ENCODE results near the gene LGR5.

LGR5 gene, protein sequence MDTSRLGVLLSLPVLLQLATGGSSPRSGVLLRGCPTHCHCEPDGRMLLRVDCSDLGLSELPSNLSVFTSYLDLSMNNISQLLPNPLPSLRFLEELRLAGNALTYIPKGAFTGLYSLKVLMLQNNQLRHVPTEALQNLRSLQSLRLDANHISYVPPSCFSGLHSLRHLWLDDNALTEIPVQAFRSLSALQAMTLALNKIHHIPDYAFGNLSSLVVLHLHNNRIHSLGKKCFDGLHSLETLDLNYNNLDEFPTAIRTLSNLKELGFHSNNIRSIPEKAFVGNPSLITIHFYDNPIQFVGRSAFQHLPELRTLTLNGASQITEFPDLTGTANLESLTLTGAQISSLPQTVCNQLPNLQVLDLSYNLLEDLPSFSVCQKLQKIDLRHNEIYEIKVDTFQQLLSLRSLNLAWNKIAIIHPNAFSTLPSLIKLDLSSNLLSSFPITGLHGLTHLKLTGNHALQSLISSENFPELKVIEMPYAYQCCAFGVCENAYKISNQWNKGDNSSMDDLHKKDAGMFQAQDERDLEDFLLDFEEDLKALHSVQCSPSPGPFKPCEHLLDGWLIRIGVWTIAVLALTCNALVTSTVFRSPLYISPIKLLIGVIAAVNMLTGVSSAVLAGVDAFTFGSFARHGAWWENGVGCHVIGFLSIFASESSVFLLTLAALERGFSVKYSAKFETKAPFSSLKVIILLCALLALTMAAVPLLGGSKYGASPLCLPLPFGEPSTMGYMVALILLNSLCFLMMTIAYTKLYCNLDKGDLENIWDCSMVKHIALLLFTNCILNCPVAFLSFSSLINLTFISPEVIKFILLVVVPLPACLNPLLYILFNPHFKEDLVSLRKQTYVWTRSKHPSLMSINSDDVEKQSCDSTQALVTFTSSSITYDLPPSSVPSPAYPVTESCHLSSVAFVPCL

DNA sequence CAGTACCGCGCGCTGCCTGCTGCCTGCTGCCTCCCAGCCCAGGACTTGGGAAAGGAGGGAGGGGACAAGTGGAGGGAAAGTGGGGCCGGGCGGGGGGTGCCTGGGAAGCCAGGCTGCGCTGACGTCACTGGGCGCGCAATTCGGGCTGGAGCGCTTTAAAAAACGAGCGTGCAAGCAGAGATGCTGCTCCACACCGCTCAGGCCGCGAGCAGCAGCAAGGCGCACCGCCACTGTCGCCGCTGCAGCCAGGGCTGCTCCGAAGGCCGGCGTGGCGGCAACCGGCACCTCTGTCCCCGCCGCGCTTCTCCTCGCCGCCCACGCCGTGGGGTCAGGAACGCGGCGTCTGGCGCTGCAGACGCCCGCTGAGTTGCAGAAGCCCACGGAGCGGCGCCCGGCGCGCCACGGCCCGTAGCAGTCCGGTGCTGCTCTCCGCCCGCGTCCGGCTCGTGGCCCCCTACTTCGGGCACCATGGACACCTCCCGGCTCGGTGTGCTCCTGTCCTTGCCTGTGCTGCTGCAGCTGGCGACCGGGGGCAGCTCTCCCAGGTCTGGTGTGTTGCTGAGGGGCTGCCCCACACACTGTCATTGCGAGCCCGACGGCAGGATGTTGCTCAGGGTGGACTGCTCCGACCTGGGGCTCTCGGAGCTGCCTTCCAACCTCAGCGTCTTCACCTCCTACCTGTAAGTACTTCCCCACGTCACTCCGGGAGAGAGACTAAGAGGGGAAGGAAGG, at the start of gene LGR5:
Gene LGR5 (plus strand): TSS at position 186 of the 732 bp plus-strand sequence. CDS start 283 bp downstream, at position 469.
- no peaks in the 10 kb centered on the region for H3K4me1 ChIP-seq (ENCODE audit: insufficient read depth, low read length)
- no peaks in the 10 kb centered on the region; the same call in 1 of the 2 replicates for H3K9me3 ChIP-seq (ENCODE audit: control insufficient read depth, insufficient read depth, low read length)
- H3K36me3 ChIP-seq (ENCODE audit: insufficient read depth, low read length): no peaks in the 10 kb centered on the region
- peak within 1 kb of the TSS; percentile 57; the same call in 1 of the 2 replicates for H3K9ac ChIP-seq (ENCODE audit: low read depth, low read length)

DNA sequence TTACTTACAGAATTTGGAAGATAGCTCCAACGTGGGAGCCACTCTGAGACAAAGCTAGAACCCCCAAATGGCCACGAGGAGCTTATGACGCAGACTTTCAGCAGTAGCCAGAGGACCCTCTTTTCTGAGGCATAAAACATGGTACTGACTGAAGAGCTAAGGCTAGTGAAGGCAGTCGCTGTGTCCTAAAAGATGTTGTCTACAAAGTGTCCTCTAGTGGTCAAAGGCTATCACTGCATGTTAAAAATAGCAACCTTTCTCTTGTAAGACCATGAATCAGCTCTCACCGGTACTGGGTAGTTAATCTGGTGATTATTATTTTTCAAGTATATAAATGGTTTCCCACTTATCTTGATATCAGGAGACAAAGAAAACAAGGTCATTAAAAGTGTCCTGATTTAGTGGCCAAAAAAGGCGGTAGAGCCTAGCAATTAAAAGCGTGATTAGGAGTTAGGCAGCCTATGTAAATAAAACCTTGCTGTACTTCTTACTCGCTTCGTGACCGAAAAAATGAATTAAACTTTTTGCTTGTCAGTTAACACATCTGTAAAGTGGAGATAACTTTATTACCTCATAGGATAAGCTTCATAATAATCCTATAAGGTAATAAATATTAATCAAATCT, 47.0 kb upstream of the LGR5 start:
- Histone ChIP-seq H3K36me3 (ENCODE audit: insufficient read depth, low read length) (no peaks in the 10 kb centered on the region), H3K9me3 (ENCODE audit: control insufficient read depth, insufficient read depth, low read length) (no peaks in the 10 kb centered on the region), H3K4me1 (ENCODE audit: insufficient read depth, low read length) (no peaks in the 10 kb centered on the region; the same call in 1 of the 2 replicates), H3K9ac (ENCODE audit: low read depth, low read length) (no peak overlapping the region)

DNA sequence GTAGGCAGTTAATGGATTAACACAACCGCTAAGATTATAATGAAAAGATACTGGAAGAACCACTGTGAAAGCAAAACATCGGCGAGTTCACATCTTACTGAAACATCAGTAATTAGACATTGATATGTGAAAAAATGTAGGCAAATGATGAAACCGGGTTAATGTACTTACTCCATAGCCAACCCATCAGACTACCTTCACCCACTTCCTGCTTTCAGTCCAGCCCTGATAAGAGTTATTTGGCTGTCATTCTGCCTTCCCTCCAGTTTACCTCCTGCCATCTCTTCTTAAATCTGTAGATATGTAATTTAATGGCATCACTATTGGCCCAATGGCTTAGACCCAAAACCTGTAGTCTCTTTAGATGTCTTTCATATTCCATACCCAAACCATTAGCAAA, 46.0 kb upstream of the LGR5 start:
- H3K9me3 ChIP-seq (ENCODE audit: control insufficient read depth, insufficient read depth, low read length): no peaks in the 10 kb centered on the region
- no peak overlapping the region for H3K9ac ChIP-seq (ENCODE audit: low read depth, low read length)
- H3K36me3 ChIP-seq (ENCODE audit: insufficient read depth, low read length): no peaks in the 10 kb centered on the region
- H3K4me1 ChIP-seq (ENCODE audit: insufficient read depth, low read length): no peaks in the 10 kb centered on the region; the same call in 1 of the 2 replicates

DNA sequence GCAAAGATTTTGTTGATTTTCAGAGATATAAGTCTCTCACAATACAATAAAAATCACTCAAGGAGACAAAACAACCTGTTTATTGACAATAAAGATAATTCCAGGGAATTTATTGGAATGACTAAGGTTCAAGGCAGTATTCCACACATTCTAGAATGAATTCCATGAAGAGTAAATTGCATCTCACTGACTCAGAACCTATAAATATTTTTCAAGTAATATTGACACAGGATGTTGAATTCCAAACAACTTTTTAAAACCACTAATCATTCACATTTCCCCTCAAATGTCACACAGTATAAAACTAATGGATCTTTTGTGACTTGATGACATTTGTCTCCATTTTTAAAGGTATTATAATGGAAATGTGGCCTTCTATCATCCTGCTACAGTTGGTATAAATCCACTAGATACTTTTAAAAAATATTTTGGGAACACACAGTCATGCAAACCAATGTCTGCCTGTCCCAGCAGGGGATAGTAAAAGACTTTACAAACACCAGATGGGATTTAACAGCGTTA, 42.1 kb upstream of the LGR5 start:
- Histone ChIP-seq H3K9ac (ENCODE audit: low read depth, low read length) (no peak overlapping the region), H3K4me1 (ENCODE audit: insufficient read depth, low read length) (no peaks in the 10 kb centered on the region; the same call in 1 of the 2 replicates), H3K9me3 (ENCODE audit: control insufficient read depth, insufficient read depth, low read length) (no peaks in the 10 kb centered on the region), H3K36me3 (ENCODE audit: insufficient read depth, low read length) (no peaks in the 10 kb centered on the region)

DNA sequence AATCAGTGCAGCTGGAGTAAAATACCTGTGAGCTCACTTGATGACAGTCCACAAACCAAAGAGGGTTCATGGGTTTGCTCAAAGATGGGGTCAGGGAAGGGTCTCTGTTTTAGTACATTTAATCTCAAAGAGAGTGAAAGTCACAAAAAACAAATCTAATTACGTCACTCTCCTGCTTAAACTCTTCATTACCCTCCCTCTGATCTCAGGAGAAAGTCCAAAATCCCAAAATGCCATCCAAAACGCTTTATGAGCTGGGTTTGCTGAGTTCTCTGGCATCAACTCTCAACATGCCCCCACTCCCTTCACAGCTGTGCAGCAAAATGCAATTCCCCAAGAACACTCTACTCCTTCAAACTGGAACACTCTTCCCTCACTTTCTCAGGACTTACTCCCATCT, 40.4 kb upstream of the LGR5 start:
- Histone ChIP-seq H3K9me3 (ENCODE audit: control insufficient read depth, insufficient read depth, low read length) (no peaks in the 10 kb centered on the region), H3K9ac (ENCODE audit: low read depth, low read length) (no peak overlapping the region), H3K4me1 (ENCODE audit: insufficient read depth, low read length) (no peaks in the 10 kb centered on the region; the same call in 1 of the 2 replicates), H3K36me3 (ENCODE audit: insufficient read depth, low read length) (no peaks in the 10 kb centered on the region)

DNA sequence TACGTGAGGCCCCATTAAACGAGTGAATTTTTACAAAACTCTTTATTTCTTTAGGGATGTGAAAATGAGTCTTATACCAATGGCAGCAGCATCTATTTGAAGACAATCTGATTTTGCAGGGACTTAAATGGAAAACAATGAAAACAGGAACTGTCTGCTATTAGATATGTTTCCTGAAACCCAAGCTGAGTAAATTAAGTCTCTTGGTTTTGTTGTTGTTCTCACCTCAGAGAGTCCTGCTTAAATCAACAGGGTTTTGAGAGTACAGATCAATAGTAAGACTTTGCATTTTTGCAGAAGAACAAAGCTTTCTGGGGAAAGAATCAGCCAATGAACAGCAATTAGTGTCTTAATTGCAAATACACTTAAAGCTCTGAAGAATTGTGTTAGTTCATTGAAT, 39.1 kb upstream of the LGR5 start:
- Histone ChIP-seq H3K36me3 (ENCODE audit: insufficient read depth, low read length) (no peaks in the 10 kb centered on the region), H3K9me3 (ENCODE audit: control insufficient read depth, insufficient read depth, low read length) (no peaks in the 10 kb centered on the region), H3K9ac (ENCODE audit: low read depth, low read length) (no peak overlapping the region), H3K4me1 (ENCODE audit: insufficient read depth, low read length) (no peaks in the 10 kb centered on the region; the same call in 1 of the 2 replicates)

DNA sequence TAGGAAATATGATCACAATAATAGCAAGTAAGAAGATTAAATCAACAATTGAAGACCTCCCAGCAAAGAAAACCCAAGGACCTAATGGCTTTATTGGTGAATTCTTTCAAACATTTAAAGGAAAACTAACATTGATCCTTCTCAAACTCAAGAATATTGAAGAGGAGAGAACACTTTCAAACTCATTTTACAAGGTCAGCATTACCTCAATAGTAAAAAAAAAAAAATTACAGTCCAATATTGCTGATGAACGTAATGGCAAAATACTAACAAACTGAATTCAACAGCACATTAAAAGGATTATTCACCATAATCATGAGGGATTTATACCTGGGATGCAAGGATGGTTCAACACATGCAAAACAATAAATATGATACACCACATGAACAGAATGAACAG, 33.7 kb upstream of the LGR5 start:
- no peaks in the 10 kb centered on the region for H3K9me3 ChIP-seq (ENCODE audit: control insufficient read depth, insufficient read depth, low read length)
- no peaks in the 10 kb centered on the region for H3K4me1 ChIP-seq (ENCODE audit: insufficient read depth, low read length)
- H3K9ac ChIP-seq (ENCODE audit: low read depth, low read length): no peak overlapping the region
- H3K36me3 ChIP-seq (ENCODE audit: insufficient read depth, low read length): no peaks in the 10 kb centered on the region

DNA sequence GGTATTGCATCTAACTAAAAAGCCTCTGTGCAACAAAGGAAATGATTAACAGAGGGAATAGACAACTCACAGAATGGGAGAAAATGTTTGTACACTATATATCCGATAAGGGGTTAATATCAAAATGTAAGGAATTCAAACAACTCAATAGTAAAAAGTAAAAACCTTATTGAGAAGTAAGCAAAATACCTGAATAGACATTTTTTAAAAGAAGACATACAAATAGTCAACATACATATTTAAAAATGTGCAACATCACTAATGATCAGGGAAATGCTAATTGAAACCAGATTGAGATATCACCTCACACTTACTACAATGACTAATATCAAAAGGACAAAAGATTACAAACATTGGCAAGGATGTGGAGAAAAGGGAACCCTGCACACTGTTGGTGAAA, 31.9 kb upstream of the LGR5 start:
- H3K9me3 ChIP-seq (ENCODE audit: control insufficient read depth, insufficient read depth, low read length): no peaks in the 10 kb centered on the region
- H3K36me3 ChIP-seq (ENCODE audit: insufficient read depth, low read length): no peaks in the 10 kb centered on the region
- no peak overlapping the region for H3K9ac ChIP-seq (ENCODE audit: low read depth, low read length)
- no peaks in the 10 kb centered on the region for H3K4me1 ChIP-seq (ENCODE audit: insufficient read depth, low read length)

DNA sequence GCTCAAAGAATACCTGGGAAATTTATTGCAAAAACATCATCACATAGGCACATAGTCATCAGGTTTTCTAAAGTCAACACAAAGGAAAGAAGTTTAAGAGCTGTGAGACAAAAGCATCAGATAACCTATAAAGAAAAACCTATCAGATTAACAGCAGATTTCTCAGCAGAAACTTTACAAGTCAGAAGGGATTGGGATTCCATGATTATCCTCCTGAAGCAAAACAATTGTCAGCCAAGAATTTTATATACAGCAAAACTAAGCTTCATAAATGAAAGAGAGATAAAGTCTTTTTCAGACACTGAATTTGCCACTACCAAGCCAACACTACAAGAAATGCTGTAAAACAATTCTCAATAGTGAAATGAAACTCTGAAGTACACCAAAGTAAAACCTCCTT, 28.8 kb upstream of the LGR5 start:
- no peaks in the 10 kb centered on the region for H3K9me3 ChIP-seq (ENCODE audit: control insufficient read depth, insufficient read depth, low read length)
- H3K9ac ChIP-seq (ENCODE audit: low read depth, low read length): no peak overlapping the region
- no peaks in the 10 kb centered on the region for H3K36me3 ChIP-seq (ENCODE audit: insufficient read depth, low read length)
- H3K4me1 ChIP-seq (ENCODE audit: insufficient read depth, low read length): no peaks in the 10 kb centered on the region

DNA sequence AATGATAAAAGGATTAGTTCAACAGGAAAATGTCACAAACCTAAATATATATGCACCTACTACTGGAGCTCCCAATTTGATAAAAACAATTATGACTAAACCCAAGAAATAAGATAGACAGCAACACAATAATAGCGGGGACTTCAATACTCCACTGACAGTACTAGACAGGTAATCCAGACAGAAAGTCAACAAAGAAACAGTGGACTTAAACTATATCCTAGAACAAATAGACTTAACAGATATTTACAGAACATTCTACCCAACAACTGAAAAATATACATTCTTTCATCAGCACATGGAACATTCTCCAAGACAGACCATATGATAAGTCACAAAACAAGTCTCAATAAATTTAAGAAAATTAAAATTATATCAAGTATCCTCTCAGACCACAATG, 28.0 kb upstream of the LGR5 start:
- Histone ChIP-seq H3K4me1 (ENCODE audit: insufficient read depth, low read length) (no peaks in the 10 kb centered on the region), H3K9ac (ENCODE audit: low read depth, low read length) (no peak overlapping the region), H3K36me3 (ENCODE audit: insufficient read depth, low read length) (no peaks in the 10 kb centered on the region), H3K9me3 (ENCODE audit: control insufficient read depth, insufficient read depth, low read length) (no peaks in the 10 kb centered on the region)

DNA sequence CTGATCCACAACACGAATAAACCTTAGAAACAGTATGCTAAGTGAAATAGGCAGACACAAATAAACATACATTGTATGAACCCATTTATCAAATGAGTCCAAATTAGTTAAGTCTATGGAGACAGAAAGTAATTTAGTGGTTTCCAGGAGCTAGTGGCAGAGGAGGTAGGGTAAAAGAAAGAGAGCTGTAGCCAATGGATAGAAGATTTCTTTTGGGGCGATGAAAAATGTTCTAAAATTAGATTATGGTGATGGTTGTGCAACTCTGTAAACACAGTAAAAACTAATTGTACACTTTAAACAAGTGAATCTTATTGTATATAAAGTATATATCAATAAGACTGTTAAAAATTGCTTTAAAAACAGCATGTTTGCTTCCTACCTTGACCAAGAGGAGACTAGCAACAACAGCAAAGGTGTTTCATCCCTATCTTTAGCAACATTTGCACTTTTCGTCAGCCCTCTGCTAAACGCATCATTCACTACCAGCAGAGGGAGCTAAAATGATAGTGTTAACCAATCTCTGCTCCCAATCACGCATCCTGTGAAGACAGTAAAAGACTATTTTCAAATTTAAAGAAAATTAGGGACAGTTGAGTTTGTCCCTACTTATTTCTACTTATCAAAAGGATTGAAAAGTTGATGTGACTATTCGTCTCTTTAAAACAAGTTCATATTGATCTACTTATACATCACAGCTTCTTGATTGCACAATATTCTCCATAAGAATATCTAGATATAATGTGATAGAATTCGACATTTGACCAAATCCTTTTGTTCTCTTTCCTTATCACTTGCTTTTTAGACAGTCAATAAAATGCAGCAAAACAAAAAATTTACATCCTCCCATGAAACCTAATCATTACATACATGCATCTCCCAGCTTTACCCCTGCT, 24.0 kb upstream of the LGR5 start:
- Histone ChIP-seq H3K36me3 (ENCODE audit: insufficient read depth, low read length) (no peaks in the 10 kb centered on the region), H3K4me1 (ENCODE audit: insufficient read depth, low read length) (no peaks in the 10 kb centered on the region), H3K9me3 (ENCODE audit: control insufficient read depth, insufficient read depth, low read length) (no peaks in the 10 kb centered on the region), H3K9ac (ENCODE audit: low read depth, low read length) (no peak overlapping the region)

DNA sequence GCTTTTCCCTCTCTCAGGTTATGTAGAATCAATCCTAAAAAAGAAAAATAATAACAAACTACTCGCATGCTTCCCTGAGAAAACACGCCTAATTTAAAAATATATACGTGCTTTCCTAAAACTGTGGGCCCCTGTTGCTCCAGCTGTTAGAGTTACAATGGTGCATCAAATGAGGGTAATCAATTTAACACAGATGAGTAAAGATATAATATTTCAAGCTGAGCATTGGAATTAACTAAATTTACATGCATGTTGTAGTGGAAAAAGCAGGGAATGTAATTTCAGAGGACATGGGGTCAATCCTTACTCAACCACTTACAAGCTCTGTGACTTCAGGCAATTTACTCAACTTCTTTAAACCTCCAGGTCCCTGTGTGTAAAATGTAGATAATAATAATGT, 22.4 kb upstream of the LGR5 start:
- no peaks in the 10 kb centered on the region for H3K36me3 ChIP-seq (ENCODE audit: insufficient read depth, low read length)
- no peaks in the 10 kb centered on the region for H3K9me3 ChIP-seq (ENCODE audit: control insufficient read depth, insufficient read depth, low read length)
- no peaks in the 10 kb centered on the region for H3K4me1 ChIP-seq (ENCODE audit: insufficient read depth, low read length)
- H3K9ac ChIP-seq (ENCODE audit: low read depth, low read length): no peak overlapping the region

DNA sequence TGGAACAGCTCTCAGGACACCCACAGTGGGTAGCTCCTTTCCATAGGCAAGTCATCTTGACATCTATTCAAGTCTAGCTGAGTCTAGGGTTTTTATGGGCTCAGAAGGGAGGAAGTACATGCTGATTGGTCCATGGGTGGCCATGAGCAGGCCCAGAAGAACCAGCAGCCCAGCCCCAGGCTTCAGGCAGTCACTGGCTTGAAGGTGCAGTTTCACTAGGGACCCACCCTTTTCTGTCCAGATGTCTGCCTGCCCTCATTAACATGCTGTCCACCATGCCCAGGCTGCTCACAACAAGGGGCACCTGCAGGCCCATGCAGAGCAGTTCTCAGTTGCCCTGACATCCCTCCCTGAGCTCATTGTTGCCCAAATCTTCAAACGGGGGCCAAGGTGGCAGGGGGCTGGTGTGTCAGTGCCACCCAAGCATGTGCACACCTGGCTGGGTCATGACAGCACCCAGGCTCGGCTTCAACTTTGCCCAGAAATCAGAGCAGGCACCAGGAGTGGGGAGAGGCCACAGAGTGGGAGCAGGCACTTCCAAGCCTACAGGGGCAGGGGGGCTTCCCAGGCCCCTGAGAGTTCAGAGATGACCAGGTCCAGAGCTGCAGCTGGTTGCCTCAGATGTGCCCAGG, 18.7 kb upstream of the LGR5 start:
- Histone ChIP-seq H3K4me1 (ENCODE audit: insufficient read depth, low read length) (no peaks in the 10 kb centered on the region), H3K9me3 (ENCODE audit: control insufficient read depth, insufficient read depth, low read length) (no peaks in the 10 kb centered on the region), H3K9ac (ENCODE audit: low read depth, low read length) (no peak overlapping the region), H3K36me3 (ENCODE audit: insufficient read depth, low read length) (no peaks in the 10 kb centered on the region)
